Measurements from ENCODE around the gene KIF5A. TPM values are rescaled to one million over a fixed set of nuclear protein-coding genes. Genes with fewer than 3 reads are reported as not detected.
A peak's percentile ranks its signal among the peaks of the same experiment; 100 is the strongest.

The KIF5A gene
- polyA plus RNA-seq, 1 of the 3 experiments (the other 2 are of a cell fraction) = 6.2 TPM

DNA sequence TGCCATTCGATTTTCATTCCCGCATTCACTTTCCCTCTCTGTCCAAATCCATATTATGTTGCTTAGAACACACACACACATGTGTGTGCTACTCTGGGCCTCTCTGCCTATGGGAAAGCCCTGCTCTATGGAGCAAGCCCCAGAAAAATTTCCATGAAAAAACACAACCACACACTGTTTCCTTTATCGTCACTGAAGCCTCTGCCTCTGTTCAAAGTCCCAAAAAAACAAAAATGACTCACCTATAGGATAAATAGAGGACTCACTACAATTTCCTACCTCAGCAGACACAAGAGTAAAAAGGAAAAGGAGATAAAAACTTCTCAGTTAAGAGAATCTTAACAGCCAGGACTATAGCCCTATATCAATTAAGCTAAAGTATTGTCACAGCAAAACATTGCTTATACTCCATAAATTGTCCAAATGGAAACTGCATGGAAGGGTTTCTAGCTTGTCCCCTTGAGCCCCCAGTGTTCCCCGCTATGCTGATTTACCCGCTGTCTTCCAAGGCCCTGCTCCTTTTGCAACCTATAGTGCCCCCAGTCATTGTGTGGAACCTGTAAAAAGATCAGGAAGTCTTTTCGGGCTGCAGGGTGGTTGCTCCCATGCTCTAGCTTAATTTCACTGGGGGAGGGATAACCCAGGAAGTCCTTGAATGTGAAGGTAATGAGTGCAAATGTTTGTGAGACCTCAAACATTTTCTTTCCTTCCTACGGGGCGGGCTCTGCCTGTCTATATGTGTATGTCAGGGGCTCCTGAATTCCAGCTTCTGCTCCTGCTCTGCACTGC is 30.0 kb downstream of the KIF5A start:
- no peaks in the 10 kb centered on the region for H4K20me1 ChIP-seq (ENCODE audit: insufficient read depth)
- no peaks in the 10 kb centered on the region for H3K4me1 ChIP-seq (ENCODE audit: control insufficient read depth in 1 of 2, insufficient read depth in 2 of 2, low read depth in 1 of 2, low read length in 1 of 2)
- no peaks in the 10 kb centered on the region for H3K27me3 ChIP-seq (ENCODE audit: insufficient read depth)
- no peaks in the 10 kb centered on the region for H3K79me2 ChIP-seq (ENCODE audit: insufficient read depth)
- no peak for DNase-seq
- POLR2A ChIA-PET = no interaction called here
- H3K4me2 ChIP-seq = no peak overlapping the region
- H3K9me3 ChIP-seq = no peaks in the 10 kb centered on the region
- H3K36me3 ChIP-seq (replicated peaks in 1 of 2; ENCODE audit: control insufficient read depth in 1 of 2, insufficient read depth in 2 of 2, low read length in 1 of 2) = peaks cover 35 to 84% of the 10 kb centered on the region in 2 experiments
- no peak overlapping the region for H3K4me3 ChIP-seq (ENCODE audit: low read depth in 2 of 2, low read length in 1 of 2)
- no peak overlapping the region for H2AFZ ChIP-seq (ENCODE audit: low read depth)
- H3K9ac ChIP-seq = no peak overlapping the region
- no peaks in the 10 kb centered on the region for H3F3A ChIP-seq (replicated peaks; ENCODE audit: insufficient read depth)
- CTCF ChIA-PET = interaction anchor here (0.8 to 7.6 kb wide), 7 partner anchors 9 to 155 kb away, joined by 4 to 298 read pairs (median 85); partner anchors contain the start of genes B4GALNT1 and PIP4K2C
- WGBS (ENCODE audit: low lambda C conversion rate) = 88% methylated on average over 8 of the region's 8 CpGs
- TF ChIP-seq TAF1 (IDR thresholded peaks at IDR 0.05; ENCODE audit: borderline replicate concordance, low read depth, low read length) = no peak
- no peak for TF ChIP-seq RXRA (IDR thresholded peaks at IDR 0.05; ENCODE audit: borderline replicate concordance, low read depth)
- no peak for TF ChIP-seq CTCF (IDR thresholded peaks at IDR 0.05)
- no peak for TF ChIP-seq MEF2A (IDR thresholded peaks at IDR 0.05; ENCODE audit: borderline replicate concordance, low read depth)
- TF ChIP-seq, protein P1, sequence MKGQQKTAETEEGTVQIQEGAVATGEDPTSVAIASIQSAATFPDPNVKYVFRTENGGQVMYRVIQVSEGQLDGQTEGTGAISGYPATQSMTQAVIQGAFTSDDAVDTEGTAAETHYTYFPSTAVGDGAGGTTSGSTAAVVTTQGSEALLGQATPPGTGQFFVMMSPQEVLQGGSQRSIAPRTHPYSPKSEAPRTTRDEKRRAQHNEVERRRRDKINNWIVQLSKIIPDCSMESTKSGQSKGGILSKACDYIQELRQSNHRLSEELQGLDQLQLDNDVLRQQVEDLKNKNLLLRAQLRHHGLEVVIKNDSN (IDR thresholded peaks at IDR 0.05; ENCODE audit: borderline replicate concordance, low read depth) = no peak
- TF ChIP-seq CHD2 (IDR thresholded peaks at IDR 0.05; ENCODE audit: low read length, partially characterized antibody) = no peak
- no peak for TF ChIP-seq SIN3A (IDR thresholded peaks at IDR 0.05; ENCODE audit: borderline replicate concordance, low read depth, low read length)
- no peak for TF ChIP-seq RCOR1 (IDR thresholded peaks at IDR 0.05; ENCODE audit: low read length)
- no peak for TF ChIP-seq FOSL2 (IDR thresholded peaks at IDR 0.05; ENCODE audit: borderline replicate concordance, low read depth)
- no peak for TF ChIP-seq RFX5 (IDR thresholded peaks at IDR 0.05; ENCODE audit: low read length)
- TF ChIP-seq GABPA (IDR thresholded peaks at IDR 0.05; ENCODE audit: low read depth) = no peak
- H3K27ac ChIP-seq (ENCODE audit: low read depth in 2 of 2, low read length in 1 of 2) = no peak overlapping the region
- H3K9me2 ChIP-seq = no peaks in the 10 kb centered on the region

GRCh38 chr12:57580466-57580795 is 30.6 kb downstream of the KIF5A start:
- H3K27ac ChIP-seq (ENCODE audit: low read depth in 2 of 2, low read length in 1 of 2) = no peak overlapping the region
- H3K27me3 ChIP-seq (ENCODE audit: insufficient read depth) = no peaks in the 10 kb centered on the region
- H3K9me3 ChIP-seq = no peaks in the 10 kb centered on the region
- no peak overlapping the region for H2AFZ ChIP-seq (ENCODE audit: low read depth)
- no peak for TF ChIP-seq YY1 (IDR thresholded peaks at IDR 0.05; ENCODE audit: low read depth)
- TF ChIP-seq USF2 (IDR thresholded peaks at IDR 0.05; ENCODE audit: borderline replicate concordance, low read depth, low read length) = no peak
- TF ChIP-seq RFX5 (IDR thresholded peaks at IDR 0.05; ENCODE audit: low read length) = no peak
- no peak for TF ChIP-seq TCF12 (IDR thresholded peaks at IDR 0.05)
- TF ChIP-seq, protein P2, sequence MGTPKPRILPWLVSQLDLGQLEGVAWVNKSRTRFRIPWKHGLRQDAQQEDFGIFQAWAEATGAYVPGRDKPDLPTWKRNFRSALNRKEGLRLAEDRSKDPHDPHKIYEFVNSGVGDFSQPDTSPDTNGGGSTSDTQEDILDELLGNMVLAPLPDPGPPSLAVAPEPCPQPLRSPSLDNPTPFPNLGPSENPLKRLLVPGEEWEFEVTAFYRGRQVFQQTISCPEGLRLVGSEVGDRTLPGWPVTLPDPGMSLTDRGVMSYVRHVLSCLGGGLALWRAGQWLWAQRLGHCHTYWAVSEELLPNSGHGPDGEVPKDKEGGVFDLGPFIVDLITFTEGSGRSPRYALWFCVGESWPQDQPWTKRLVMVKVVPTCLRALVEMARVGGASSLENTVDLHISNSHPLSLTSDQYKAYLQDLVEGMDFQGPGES (IDR thresholded peaks at IDR 0.05; ENCODE audit: low read depth, low read length) = no peak
- TF ChIP-seq EZH2phosphoT487 (IDR thresholded peaks at IDR 0.05; ENCODE audit: borderline replicate concordance, low read depth) = no peak
- TF ChIP-seq, protein P3, sequence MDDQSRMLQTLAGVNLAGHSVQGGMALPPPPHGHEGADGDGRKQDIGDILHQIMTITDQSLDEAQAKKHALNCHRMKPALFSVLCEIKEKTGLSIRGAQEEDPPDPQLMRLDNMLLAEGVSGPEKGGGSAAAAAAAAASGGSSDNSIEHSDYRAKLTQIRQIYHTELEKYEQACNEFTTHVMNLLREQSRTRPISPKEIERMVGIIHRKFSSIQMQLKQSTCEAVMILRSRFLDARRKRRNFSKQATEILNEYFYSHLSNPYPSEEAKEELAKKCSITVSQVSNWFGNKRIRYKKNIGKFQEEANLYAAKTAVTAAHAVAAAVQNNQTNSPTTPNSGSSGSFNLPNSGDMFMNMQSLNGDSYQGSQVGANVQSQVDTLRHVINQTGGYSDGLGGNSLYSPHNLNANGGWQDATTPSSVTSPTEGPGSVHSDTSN (IDR thresholded peaks at IDR 0.05) = no peak
- TF ChIP-seq FOXM1 (IDR thresholded peaks at IDR 0.05; ENCODE audit: low read depth) = no peak
- TF ChIP-seq NRF1 (IDR thresholded peaks at IDR 0.05; ENCODE audit: low read depth, low read length) = no peak
- TF ChIP-seq RCOR1 (IDR thresholded peaks at IDR 0.05; ENCODE audit: low read length) = no peak
- TF ChIP-seq ELF1 (IDR thresholded peaks at IDR 0.05) = no peak
- peak; percentile 25 for DNase-seq
- H3K9me2 ChIP-seq = no peaks in the 10 kb centered on the region
- H3K4me1 ChIP-seq (ENCODE audit: control insufficient read depth in 1 of 2, insufficient read depth in 2 of 2, low read depth in 1 of 2, low read length in 1 of 2) = no peaks in the 10 kb centered on the region
- WGBS (ENCODE audit: low lambda C conversion rate) = 88% methylated on average over 4 of the region's 4 CpGs
- POLR2A ChIA-PET = no interaction called here
- no peaks in the 10 kb centered on the region for H3F3A ChIP-seq (replicated peaks; ENCODE audit: insufficient read depth)
- H3K4me2 ChIP-seq = no peak overlapping the region
- no peak overlapping the region for H3K4me3 ChIP-seq (ENCODE audit: low read depth in 2 of 2, low read length in 1 of 2)
- no peaks in the 10 kb centered on the region for H3K79me2 ChIP-seq (ENCODE audit: insufficient read depth)
- H3K36me3 ChIP-seq (replicated peaks in 1 of 2; ENCODE audit: control insufficient read depth in 1 of 2, insufficient read depth in 2 of 2, low read length in 1 of 2) = peaks cover 30 to 82% of the 10 kb centered on the region in 2 experiments
- no peaks in the 10 kb centered on the region for H4K20me1 ChIP-seq (ENCODE audit: insufficient read depth)
- CTCF ChIA-PET = interaction anchor here (0.8 to 7.6 kb wide), 8 partner anchors 9 to 155 kb away, joined by 4 to 298 read pairs (median 75); partner anchors contain the start of genes B4GALNT1, DTX3 and PIP4K2C
- no peak overlapping the region for H3K9ac ChIP-seq
